Effector memory CD8-positive, alpha-beta T cell (primary cell): Measurements from ENCODE around the gene SDR42E1.

ENCODE experiments used
- ATAC-seq: fragments of 150-1000 bp; cut with Tn5 transposase; replicated peaks from 2 replicates; pipeline ENCODE4 v1.10.0; 2021; ENCODE audit warnings: mild to moderate bottlenecking, moderate library complexity
- DNase-seq, 3 experiments: peaks; one replicate each; pipeline ENCODE4 v3.0.0; 2021
- H3K27ac Mint-ChIP-seq, 2 donors: one replicate each; pipeline ENCODE4 v1.8.0; 2022; ENCODE audit warnings: mild to moderate bottlenecking in 2 of 2, mixed read lengths in 2 of 2, moderate library complexity in 2 of 2
- H3K27me3 Mint-ChIP-seq, 2 donors: one replicate each; pipeline ENCODE4 v1.8.0; 2022; ENCODE audit warnings: mixed read lengths in 2 of 2
- H3K36me3 Mint-ChIP-seq: one replicate; pipeline ENCODE4 v1.8.0; 2022; ENCODE audit warnings: mild to moderate bottlenecking, moderate library complexity, mixed read lengths; ENCODE audit not compliant: insufficient read depth
- H3K4me1 Mint-ChIP-seq, 2 donors: one replicate each; pipeline ENCODE4 v1.8.0; 2022; ENCODE audit warnings: low read depth in 2 of 2, mixed read lengths in 2 of 2
- H3K4me3 Mint-ChIP-seq, 2 donors: one replicate each; pipeline ENCODE4 v1.8.0; 2022; ENCODE audit warnings: mild to moderate bottlenecking in 2 of 2, mixed read lengths in 2 of 2, moderate library complexity in 2 of 2
- H3K9me3 Mint-ChIP-seq, 2 donors: one replicate each; pipeline ENCODE4 v1.8.0; 2022; ENCODE audit warnings: mixed read lengths in 2 of 2

SDR42E1 gene

GRCh38 chr16:81939164-81940056, 71.9 kb downstream of the SDR42E1 start:
- Mint-ChIP-seq H3K4me1 (no peaks in the 10 kb centered on the region), H3K27ac (peak overlapping the region; percentile 59 to 63), H3K36me3 (peaks cover 33% of the 10 kb centered on the region), H3K27me3 (no peaks in the 10 kb centered on the region), H3K4me3 (no peak overlapping the region), H3K9me3 (no peaks in the 10 kb centered on the region)
- ATAC-seq = no peak
- no peak for DNase-seq
